Measurements from ENCODE around the gene PCDHB13.
"Not testable (repeated sequence)": the region's sequence is repeated elsewhere in the genome, so short reads cannot be mapped to it uniquely, and the experiment has no call there.

PCDHB13 gene

DNA sequence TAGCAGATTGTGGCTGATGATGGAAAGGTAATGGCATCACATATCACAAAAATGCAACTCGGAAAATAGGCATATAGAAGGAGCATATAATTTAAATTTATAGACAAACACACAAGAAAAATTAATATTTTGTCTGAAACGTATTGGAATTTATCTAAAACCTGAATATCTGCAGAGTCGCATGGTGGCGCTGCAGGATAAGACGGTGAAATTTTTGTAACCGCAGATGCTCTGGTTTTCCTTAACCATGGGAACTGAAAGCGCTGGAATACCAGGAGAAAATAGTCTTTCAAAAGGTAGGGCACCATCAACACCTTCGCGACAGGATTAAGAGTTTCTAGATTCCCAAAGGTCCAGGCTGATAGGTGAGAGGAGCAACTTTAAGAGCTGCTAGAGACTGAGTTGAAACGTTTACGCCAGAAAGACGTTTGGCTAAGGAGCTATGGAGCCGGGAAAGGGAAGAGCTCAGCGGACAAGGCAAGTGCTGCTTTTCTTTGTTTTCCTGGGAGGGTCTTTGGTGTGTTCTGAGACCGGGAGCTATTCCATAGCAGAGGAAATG, 20.5 kb downstream of the PCDHB13 start:
- DNase-seq (ENCODE audit: low read depth in 2 of 2), result peak; percentile 21 to 31
- H3K4me3 ChIP-seq (replicated peaks in 1 of 2; ENCODE audit: low read depth in 2 of 2, low read length in 2 of 2), result peak overlapping the region in 1 of 2 donors; percentile 18
- peak; percentile 13 for TF ChIP-seq CTCF (IDR thresholded peaks at IDR 0.05; ENCODE audit: low read depth, low read length)

GRCh38 chr5:141235922-141236321, 22.2 kb downstream of the PCDHB13 start:
- not testable (repeated sequence) for H3K4me3 ChIP-seq (replicated peaks in 1 of 2; ENCODE audit: low read depth in 2 of 2, low read length in 2 of 2); DNase-seq (ENCODE audit: low read depth in 2 of 2)

DNA sequence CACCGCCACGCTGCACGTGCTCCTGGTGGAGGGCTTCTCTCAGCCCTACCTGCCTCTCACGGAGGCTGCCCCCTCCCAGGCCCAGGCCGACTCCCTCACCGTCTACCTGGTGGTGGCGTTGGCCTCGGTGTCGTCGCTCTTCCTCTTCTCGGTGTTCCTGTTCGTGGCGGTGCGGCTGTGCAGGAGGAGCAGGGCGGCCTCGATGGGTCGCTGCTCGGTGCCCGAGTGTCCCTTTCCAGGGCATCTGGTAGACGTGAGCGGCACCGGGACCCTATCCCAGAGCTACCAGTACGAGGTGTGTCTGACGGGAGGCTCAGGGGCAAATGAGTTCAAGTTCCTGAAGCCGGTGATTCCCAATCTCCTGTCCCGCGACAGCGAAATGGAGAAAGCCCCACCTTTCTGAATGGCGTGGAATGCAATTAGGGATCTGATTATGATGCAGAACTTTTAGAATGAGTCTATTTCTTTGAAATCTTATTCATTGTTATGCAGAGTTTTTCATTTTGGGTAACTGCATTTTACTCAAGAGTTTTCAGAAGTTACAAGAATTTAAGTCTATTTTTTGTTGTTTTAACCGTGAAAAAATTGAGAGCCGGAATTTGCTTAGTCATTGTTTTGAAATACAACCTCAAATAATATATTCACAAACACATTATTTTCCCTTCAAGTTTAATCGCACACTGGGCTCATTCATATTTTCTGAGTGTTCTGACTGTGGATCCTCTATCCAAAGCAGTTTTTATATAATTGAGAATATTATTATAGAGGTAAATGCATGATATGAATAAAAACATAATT, 23.0 kb downstream of the PCDHB13 start:
- no peak for DNase-seq (ENCODE audit: low read depth in 2 of 2)
- no peak overlapping the region for H3K4me3 ChIP-seq (replicated peaks in 1 of 2; ENCODE audit: low read depth in 2 of 2, low read length in 2 of 2)
- no peak for TF ChIP-seq CTCF (IDR thresholded peaks at IDR 0.05; ENCODE audit: low read depth, low read length)

DNA sequence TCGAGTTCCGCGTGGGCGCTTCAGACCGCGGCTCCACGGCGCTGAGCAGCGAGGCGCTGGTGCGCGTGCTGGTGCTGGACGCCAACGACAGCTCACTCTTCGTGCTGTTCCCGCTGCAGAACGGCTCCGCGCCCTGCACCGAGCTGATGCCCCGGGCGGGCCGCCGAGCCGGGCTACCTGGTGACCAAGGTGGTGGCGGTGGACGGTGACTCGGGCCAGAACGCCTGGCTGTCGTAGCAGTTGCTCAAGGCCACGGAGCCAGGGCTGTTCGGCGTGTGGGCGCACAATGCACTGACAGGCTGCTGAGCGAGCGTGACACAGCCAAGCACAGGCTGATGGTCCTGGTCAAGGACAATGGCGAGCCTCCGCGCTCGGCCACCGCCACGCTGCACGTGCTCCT, 27.8 kb downstream of the PCDHB13 start:
- no peak for TF ChIP-seq CTCF (IDR thresholded peaks at IDR 0.05; ENCODE audit: low read depth, low read length)
- no peak for DNase-seq (ENCODE audit: low read depth in 2 of 2)
- no peak overlapping the region for H3K4me3 ChIP-seq (replicated peaks in 1 of 2; ENCODE audit: low read depth in 2 of 2, low read length in 2 of 2)

DNA sequence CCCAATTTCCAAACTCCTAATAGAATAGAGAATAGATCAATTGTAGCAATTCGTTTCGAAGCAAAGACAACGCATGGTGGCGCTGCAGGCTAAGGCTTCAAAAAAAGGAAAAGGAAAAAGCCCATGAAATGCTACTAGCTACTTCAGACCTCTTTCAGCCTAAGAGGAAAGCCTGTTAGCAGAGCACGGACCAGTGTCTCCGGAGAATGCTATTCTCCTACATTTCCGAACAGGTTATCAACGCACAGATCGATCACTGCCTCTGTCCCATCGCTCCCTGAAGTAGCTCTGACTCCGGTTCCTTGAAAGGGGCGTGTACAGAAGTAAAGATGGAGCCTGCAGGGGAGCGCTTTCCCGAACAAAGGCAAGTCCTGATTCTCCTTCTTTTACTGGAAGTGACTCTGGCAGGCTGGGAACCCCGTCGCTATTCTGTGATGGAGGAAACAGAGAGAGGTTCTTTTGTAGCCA, 31.6 kb downstream of the PCDHB13 start, which contains the start of gene PCDHB15:
Gene PCDHB15 (plus strand): TSS at position 146 of the 468 bp plus-strand sequence. CDS start 184 bp downstream, at position 330.
- TF ChIP-seq CTCF (IDR thresholded peaks at IDR 0.05; ENCODE audit: low read depth, low read length), result no peak
- no peak within 1 kb of the TSS for H3K4me3 ChIP-seq (replicated peaks in 1 of 2; ENCODE audit: low read depth in 2 of 2, low read length in 2 of 2)
- peak; percentile 4 to 10 for DNase-seq (ENCODE audit: low read depth in 2 of 2)

DNA sequence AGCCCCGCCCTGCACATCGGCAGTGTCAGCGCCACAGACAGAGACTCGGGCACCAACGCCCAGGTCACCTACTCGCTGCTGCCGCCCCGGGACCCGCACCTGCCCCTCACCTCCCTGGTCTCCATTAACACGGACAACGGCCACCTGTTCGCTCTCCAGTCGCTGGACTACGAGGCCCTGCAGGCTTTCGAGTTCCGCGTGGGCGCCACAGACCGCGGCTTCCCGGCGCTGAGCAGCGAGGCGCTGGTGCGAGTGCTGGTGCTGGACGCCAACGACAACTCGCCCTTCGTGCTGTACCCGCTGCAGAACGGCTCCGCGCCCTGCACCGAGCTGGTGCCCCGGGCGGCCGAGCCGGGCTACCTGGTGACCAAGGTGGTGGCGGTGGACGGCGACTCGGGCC, 33.3 kb downstream of the PCDHB13 start:
- H3K4me3 ChIP-seq (replicated peaks in 1 of 2; ENCODE audit: low read depth in 2 of 2, low read length in 2 of 2); DNase-seq (ENCODE audit: low read depth in 2 of 2): not testable (repeated sequence)

DNA sequence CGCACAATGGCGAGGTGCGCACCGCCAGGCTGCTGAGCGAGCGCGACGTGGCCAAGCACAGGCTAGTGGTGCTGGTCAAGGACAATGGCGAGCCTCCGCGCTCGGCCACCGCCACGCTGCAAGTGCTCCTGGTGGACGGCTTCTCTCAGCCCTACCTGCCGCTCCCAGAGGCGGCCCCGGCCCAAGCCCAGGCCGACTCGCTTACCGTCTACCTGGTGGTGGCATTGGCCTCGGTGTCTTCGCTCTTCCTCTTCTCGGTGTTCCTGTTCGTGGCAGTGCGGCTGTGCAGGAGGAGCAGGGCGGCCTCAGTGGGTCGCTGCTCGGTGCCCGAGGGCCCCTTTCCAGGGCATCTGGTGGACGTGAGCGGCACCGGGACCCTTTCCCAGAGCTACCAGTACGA, 33.7 kb downstream of the PCDHB13 start:
- H3K4me3 ChIP-seq (replicated peaks in 1 of 2; ENCODE audit: low read depth in 2 of 2, low read length in 2 of 2); DNase-seq (ENCODE audit: low read depth in 2 of 2): not testable (repeated sequence)

GRCh38 chr5:141250576-141250975, 36.9 kb downstream of the PCDHB13 start:
- no peak overlapping the region for H3K4me3 ChIP-seq (replicated peaks in 1 of 2; ENCODE audit: low read depth in 2 of 2, low read length in 2 of 2)
- no peak for DNase-seq (ENCODE audit: low read depth in 2 of 2)
- no peak for TF ChIP-seq CTCF (IDR thresholded peaks at IDR 0.05; ENCODE audit: low read depth, low read length)
